HAP-1 (cell line): Measurements from ENCODE around the gene BABAM1.
"Not testable (repeated sequence)": the region's sequence is repeated elsewhere in the genome, so short reads cannot be mapped to it uniquely, and the experiment has no call there.

ENCODE experiments used
- DNase-seq, 2 experiments: peaks; one replicate each; pipeline ENCODE4 v3.0.0-alpha.2; 2016 to 2020; ENCODE audit warnings: low spot score in 2 of 2
- H3K27me3 ChIP-seq: fragments of 250-450 bp; sonication (Bioruptor Pico); 2 replicates; pipeline ENCODE4 v1.5.1; 2020; ENCODE audit warnings: low read depth, mild to moderate bottlenecking, moderate library complexity
- H3K36me3 ChIP-seq: fragments of 250-450 bp; sonication (Bioruptor Pico); replicated peaks from 2 replicates; pipeline ENCODE4 v1.5.1; 2020; ENCODE audit warnings: mild to moderate bottlenecking
- H3K4me1 ChIP-seq: fragments of 250-450 bp; sonication (Bioruptor Pico); 2 replicates; pipeline ENCODE4 v1.5.1; 2020; ENCODE audit warnings: mild to moderate bottlenecking
- H3K4me3 ChIP-seq: fragments of 250-450 bp; sonication (Bioruptor Pico); 2 replicates; pipeline ENCODE4 v1.5.1; 2020; ENCODE audit warnings: mild to moderate bottlenecking, moderate library complexity
- H3K9me3 ChIP-seq: fragments of 250-450 bp; sonication (Bioruptor Pico); 2 replicates; pipeline ENCODE4 v1.5.1; 2020; ENCODE audit warnings: mild to moderate bottlenecking, moderate library complexity
- in situ Hi-C: fragments of 300-500 bp; cut with MboI; formaldehyde crosslinking; loops from 3 replicates; pipeline ENCODE4 v1.14.3; 2020; ENCODE audit warnings: low sequenced_read_pairs, inconsistent platforms, mixed read lengths

BABAM1 gene

GRCh38 chr19:17293605-17294004 lies 26.4 kb downstream of the BABAM1 start:
- Histone ChIP-seq H3K4me3 (no peak overlapping the region), H3K36me3 (peaks cover 12% of the 10 kb centered on the region), H3K9me3 (peaks cover 4% of the 10 kb centered on the region; the same call in 1 of the 2 replicates), H3K27me3 (no peaks in the 10 kb centered on the region), H3K4me1 (peaks cover 8% of the 10 kb centered on the region)
- in situ Hi-C loops: no loop called here
- DNase-seq: no peak

GRCh38 chr19:17294051-17294891 lies 27.0 kb downstream of the BABAM1 start:
- Histone ChIP-seq H3K4me3 (no peak overlapping the region), H3K36me3 (peaks cover 12% of the 10 kb centered on the region), H3K9me3 (peaks cover 4% of the 10 kb centered on the region; the same call in 1 of the 2 replicates), H3K4me1 (peaks cover 8% of the 10 kb centered on the region), H3K27me3 (no peaks in the 10 kb centered on the region)
- in situ Hi-C loops: no loop called here
- DNase-seq: peak in 1 of 2 experiments; percentile 83

GRCh38 chr19:17295551-17295950 lies 28.3 kb downstream of the BABAM1 start:
- in situ Hi-C loops, DNase-seq: not testable (repeated sequence)
- H3K36me3 ChIP-seq: peaks cover 12% of the 10 kb centered on the region

GRCh38 chr19:17296273-17296672 lies 29.0 kb downstream of the BABAM1 start:
- Histone ChIP-seq H3K4me1 (peaks cover 8% of the 10 kb centered on the region), H3K4me3 (no peak overlapping the region), H3K27me3 (no peaks in the 10 kb centered on the region), H3K9me3 (peaks cover 4% of the 10 kb centered on the region; the same call in 1 of the 2 replicates), H3K36me3 (peaks cover 12% of the 10 kb centered on the region)
- in situ Hi-C loops: no loop called here
- DNase-seq: no peak

More at GRCh38 chr19:17295551-17295950, 28.3 kb downstream of the BABAM1 start:
- H3K4me1 ChIP-seq, H3K27me3 ChIP-seq, H3K9me3 ChIP-seq, H3K4me3 ChIP-seq: not testable (repeated sequence)

- peaks cover 6% of the 10 kb centered on the region for H3K4me1 ChIP-seq
- H3K9me3 ChIP-seq: peaks cover 4% of the 10 kb centered on the region; the same call in 1 of the 2 replicates
- H3K27me3 ChIP-seq: no peaks in the 10 kb centered on the region
- in situ Hi-C loops: no loop called here
- peaks cover 12% of the 10 kb centered on the region for H3K36me3 ChIP-seq
- DNase-seq: no peak
- no peak overlapping the region for H3K4me3 ChIP-seq
These were observed 29.7 kb downstream of the BABAM1 start for GRCh38 chr19:17296976-17297375.

- peaks cover 4% of the 10 kb centered on the region for H3K36me3 ChIP-seq
- H3K4me3 ChIP-seq: no peak overlapping the region
- in situ Hi-C loops: no loop called here
These were observed 33.9 kb downstream of the BABAM1 start for GRCh38 chr19:17300992-17301619.

GRCh38 chr19:17302391-17303166 lies 35.3 kb downstream of the BABAM1 start:
- Histone ChIP-seq H3K9me3 (peaks cover 4% of the 10 kb centered on the region; the same call in 1 of the 2 replicates), H3K27me3 (no peaks in the 10 kb centered on the region), H3K4me1 (peaks cover 4% of the 10 kb centered on the region; the same call in 1 of the 2 replicates), H3K4me3 (peak overlapping the region; percentile 53), H3K36me3 (peaks cover 4% of the 10 kb centered on the region; the same call in 1 of the 2 replicates)
- in situ Hi-C loops: no loop called here
- DNase-seq: no peak

More at GRCh38 chr19:17300992-17301619, 33.9 kb downstream of the BABAM1 start:
- DNase-seq: no peak
- H3K27me3 ChIP-seq: no peaks in the 10 kb centered on the region
- H3K9me3 ChIP-seq: peaks cover 4% of the 10 kb centered on the region; the same call in 1 of the 2 replicates
- peaks cover 4% of the 10 kb centered on the region; the same call in 1 of the 2 replicates for H3K4me1 ChIP-seq

- peak; percentile 84 to 97 for DNase-seq
- H3K4me1 ChIP-seq: peaks cover 4% of the 10 kb centered on the region; the same call in 1 of the 2 replicates
These were observed 36.1 kb downstream of the BABAM1 start, which contains the start of gene ABHD8 for GRCh38 chr19:17303167-17303939. Gene ABHD8, minus strand, starts transcription at chr19:17303425. Its CDS starts 1,809 bp downstream, at chr19:17301616.

GRCh38 chr19:17303940-17304267 lies 36.7 kb downstream of the BABAM1 start:
- no peaks in the 10 kb centered on the region for H3K9me3 ChIP-seq
- no peak for DNase-seq
- in situ Hi-C loops: no loop called here

More at GRCh38 chr19:17303167-17303939, 36.1 kb downstream of the BABAM1 start, which contains the start of gene ABHD8:
- peak within 1 kb of the TSS; percentile 53 for H3K4me3 ChIP-seq
- H3K9me3 ChIP-seq: peaks cover under 1% of the 10 kb centered on the region; the same call in 1 of the 2 replicates
- in situ Hi-C loops: no loop called here
- H3K27me3 ChIP-seq: no peaks in the 10 kb centered on the region
- no peaks in the 10 kb centered on the region; the same call in 1 of the 2 replicates for H3K36me3 ChIP-seq

GRCh38 chr19:17304386-17305215 lies 37.4 kb downstream of the BABAM1 start:
- H3K4me1 ChIP-seq: peaks cover 4% of the 10 kb centered on the region; the same call in 1 of the 2 replicates
- in situ Hi-C loops: no loop called here
- no peaks in the 10 kb centered on the region for H3K9me3 ChIP-seq
- H3K36me3 ChIP-seq: no peaks in the 10 kb centered on the region; the same call in 1 of the 2 replicates
- no peak overlapping the region for H3K4me3 ChIP-seq
- H3K27me3 ChIP-seq: no peaks in the 10 kb centered on the region
- no peak for DNase-seq

More at GRCh38 chr19:17303940-17304267, 36.7 kb downstream of the BABAM1 start:
- Histone ChIP-seq H3K4me1 (peaks cover 4% of the 10 kb centered on the region; the same call in 1 of the 2 replicates), H3K36me3 (no peaks in the 10 kb centered on the region; the same call in 1 of the 2 replicates), H3K4me3 (no peak overlapping the region), H3K27me3 (no peaks in the 10 kb centered on the region)

GRCh38 chr19:17305216-17305516 lies 37.9 kb downstream of the BABAM1 start:
- H3K27me3 ChIP-seq: no peaks in the 10 kb centered on the region
- peak overlapping the region; percentile 3 for H3K4me3 ChIP-seq
- H3K9me3 ChIP-seq: no peaks in the 10 kb centered on the region
- in situ Hi-C loops: no loop called here
- H3K36me3 ChIP-seq: no peaks in the 10 kb centered on the region; the same call in 1 of the 2 replicates
- H3K4me1 ChIP-seq: peaks cover 5% of the 10 kb centered on the region
- no peak for DNase-seq
